ENCODE results near the gene VWCE. TPM values are rescaled to one million over a fixed set of nuclear protein-coding genes. Genes with fewer than 3 reads are reported as not detected.
"Not testable (repeated sequence)": the region's sequence is repeated elsewhere in the genome, so short reads cannot be mapped to it uniquely, and the experiment has no call there.

VWCE gene
- total RNA-seq, 1 donor from 2014 or later = 20.0 TPM

GRCh38 chr11:61256710-61257482, 38.2 kb downstream of the VWCE start:
- Mint-ChIP-seq H3K4me1 (ENCODE audit: unreplicated experiment) (no peaks in the 10 kb centered on the region), H3K36me3 (no peaks in the 10 kb centered on the region), H3K9me3 (no peaks in the 10 kb centered on the region), H3K4me3 (no peak overlapping the region), H3K27ac (no peak overlapping the region), H3K27me3 (no peaks in the 10 kb centered on the region)
- TF ChIP-seq, protein P1, sequence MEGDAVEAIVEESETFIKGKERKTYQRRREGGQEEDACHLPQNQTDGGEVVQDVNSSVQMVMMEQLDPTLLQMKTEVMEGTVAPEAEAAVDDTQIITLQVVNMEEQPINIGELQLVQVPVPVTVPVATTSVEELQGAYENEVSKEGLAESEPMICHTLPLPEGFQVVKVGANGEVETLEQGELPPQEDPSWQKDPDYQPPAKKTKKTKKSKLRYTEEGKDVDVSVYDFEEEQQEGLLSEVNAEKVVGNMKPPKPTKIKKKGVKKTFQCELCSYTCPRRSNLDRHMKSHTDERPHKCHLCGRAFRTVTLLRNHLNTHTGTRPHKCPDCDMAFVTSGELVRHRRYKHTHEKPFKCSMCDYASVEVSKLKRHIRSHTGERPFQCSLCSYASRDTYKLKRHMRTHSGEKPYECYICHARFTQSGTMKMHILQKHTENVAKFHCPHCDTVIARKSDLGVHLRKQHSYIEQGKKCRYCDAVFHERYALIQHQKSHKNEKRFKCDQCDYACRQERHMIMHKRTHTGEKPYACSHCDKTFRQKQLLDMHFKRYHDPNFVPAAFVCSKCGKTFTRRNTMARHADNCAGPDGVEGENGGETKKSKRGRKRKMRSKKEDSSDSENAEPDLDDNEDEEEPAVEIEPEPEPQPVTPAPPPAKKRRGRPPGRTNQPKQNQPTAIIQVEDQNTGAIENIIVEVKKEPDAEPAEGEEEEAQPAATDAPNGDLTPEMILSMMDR (conservative IDR thresholded peaks at IDR 0.05) = no peak
- DNase-seq (ENCODE audit: extremely low spot score, unreplicated experiment) = no peak

DNA sequence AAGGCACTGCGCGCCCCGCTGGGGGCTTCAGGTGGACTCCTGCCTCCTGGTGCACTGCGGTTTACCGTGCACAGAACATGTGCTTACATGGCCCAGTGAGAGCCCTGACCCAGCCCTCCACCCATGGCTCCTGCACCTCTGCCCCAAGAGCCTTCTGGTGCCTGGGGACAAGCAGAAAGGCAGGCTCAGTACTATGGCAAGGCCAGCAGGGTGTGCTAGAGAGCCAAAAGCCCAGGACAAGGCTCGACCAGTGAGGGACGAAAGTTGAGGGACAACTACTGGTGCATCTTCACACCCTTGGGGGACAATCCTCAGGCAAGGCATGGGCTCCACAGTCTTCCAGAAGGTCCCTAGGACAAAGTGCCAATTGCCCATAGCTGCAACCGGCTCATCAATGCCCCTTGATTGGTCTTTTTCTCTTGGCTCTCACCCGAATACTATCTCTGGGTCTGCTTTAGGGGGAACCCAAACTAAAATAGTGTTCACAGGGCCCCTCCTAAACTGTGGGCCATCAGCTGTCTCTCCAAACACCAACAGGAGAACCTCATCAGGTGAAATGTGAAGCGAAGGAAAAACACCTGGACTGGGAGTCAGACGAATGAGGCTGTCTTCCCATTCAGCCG, 40.6 kb downstream of the VWCE start:
- TF ChIP-seq, protein P1 (conservative IDR thresholded peaks at IDR 0.05) = peak; percentile 86
- H3K27me3 Mint-ChIP-seq = no peaks in the 10 kb centered on the region
- no peaks in the 10 kb centered on the region for H3K9me3 Mint-ChIP-seq
- H3K27ac Mint-ChIP-seq = no peak overlapping the region
- H3K36me3 Mint-ChIP-seq = no peaks in the 10 kb centered on the region
- no peak for DNase-seq (ENCODE audit: extremely low spot score, unreplicated experiment)
- H3K4me1 Mint-ChIP-seq (ENCODE audit: unreplicated experiment) = no peaks in the 10 kb centered on the region
- H3K4me3 Mint-ChIP-seq = no peak overlapping the region

GRCh38 chr11:61252332-61252731, 42.8 kb downstream of the VWCE start:
- not testable (repeated sequence) for DNase-seq (ENCODE audit: extremely low spot score, unreplicated experiment); H3K4me1 Mint-ChIP-seq (ENCODE audit: unreplicated experiment); H3K9me3 Mint-ChIP-seq; H3K4me3 Mint-ChIP-seq; H3K36me3 Mint-ChIP-seq; H3K27me3 Mint-ChIP-seq; H3K27ac Mint-ChIP-seq

DNA sequence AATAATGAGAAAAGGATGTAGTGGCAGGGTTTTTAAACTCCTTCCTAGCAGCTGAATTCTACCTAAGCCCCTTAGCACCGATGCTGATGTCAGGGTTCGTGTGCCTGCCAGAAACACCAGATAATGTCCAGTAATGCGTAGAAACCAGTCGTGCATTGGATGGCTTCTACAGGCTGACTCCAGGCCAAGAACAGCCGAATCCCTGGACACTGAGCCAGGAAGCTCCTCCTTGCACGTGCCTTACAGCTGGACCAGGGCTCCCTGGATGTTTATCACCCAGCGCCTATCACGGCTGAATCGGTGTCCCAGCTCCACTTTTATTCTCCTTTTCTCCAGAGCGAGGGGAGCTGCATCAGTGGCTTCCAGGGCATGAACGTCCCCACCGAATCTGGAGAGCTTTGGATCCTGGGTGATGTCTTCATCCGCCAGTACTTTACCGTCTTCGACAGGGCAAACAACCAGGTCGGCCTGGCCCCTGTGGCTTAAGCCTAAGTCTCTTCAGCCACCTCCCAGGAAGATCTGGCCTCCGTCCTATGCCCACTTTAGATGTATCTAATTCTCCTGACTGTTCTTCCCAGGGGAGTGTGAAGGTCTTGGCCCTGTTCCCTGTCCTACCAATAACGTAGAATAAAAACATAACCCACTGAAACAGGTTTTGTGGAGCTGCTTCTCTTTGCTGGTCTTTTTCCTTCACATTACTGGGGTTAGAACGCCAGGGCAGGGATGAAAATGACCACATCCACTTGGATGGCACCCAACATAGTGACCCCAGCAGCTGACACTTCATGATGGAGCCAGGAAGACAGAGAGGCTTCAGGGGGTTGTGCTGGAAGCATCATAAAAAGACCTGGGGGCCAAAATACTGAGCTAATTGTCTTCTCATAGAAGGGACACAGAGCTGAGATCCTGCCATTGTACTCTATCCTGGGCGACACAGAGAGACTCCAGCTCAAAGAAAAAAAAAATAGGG, 44.0 kb downstream of the VWCE start:
- not testable (repeated sequence) for H3K4me1 Mint-ChIP-seq (ENCODE audit: unreplicated experiment); H3K9me3 Mint-ChIP-seq; DNase-seq (ENCODE audit: extremely low spot score, unreplicated experiment); H3K4me3 Mint-ChIP-seq; H3K27me3 Mint-ChIP-seq; H3K27ac Mint-ChIP-seq; H3K36me3 Mint-ChIP-seq

DNA sequence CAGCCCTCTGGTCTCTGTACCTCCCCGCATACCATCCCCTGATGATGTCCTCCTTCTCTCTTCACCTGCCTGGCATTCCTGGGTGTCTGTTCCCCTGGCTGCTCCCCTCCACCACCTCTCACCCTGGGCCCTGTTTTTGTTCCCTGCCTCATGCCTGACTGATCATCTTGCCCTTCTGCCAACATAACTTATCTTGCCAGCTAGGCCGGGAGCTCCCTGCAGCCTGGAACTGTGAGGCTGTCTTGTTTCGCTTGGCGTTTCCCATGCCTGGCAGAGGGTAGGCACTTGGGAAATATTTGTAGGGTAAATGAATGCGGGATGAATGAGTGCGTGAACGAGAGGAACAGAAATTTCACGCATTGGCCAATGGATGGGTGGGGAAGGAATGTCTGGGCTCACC, 45.9 kb downstream of the VWCE start:
- not testable (repeated sequence) for H3K4me3 Mint-ChIP-seq; H3K27me3 Mint-ChIP-seq; H3K9me3 Mint-ChIP-seq; H3K36me3 Mint-ChIP-seq; H3K27ac Mint-ChIP-seq; H3K4me1 Mint-ChIP-seq (ENCODE audit: unreplicated experiment); DNase-seq (ENCODE audit: extremely low spot score, unreplicated experiment)

- not testable (repeated sequence) for H3K27ac Mint-ChIP-seq; H3K36me3 Mint-ChIP-seq; DNase-seq (ENCODE audit: extremely low spot score, unreplicated experiment); H3K27me3 Mint-ChIP-seq; H3K4me1 Mint-ChIP-seq (ENCODE audit: unreplicated experiment); H3K4me3 Mint-ChIP-seq; H3K9me3 Mint-ChIP-seq
These were observed 47.0 kb downstream of the VWCE start for GRCh38 chr11:61248071-61248470.

DNA sequence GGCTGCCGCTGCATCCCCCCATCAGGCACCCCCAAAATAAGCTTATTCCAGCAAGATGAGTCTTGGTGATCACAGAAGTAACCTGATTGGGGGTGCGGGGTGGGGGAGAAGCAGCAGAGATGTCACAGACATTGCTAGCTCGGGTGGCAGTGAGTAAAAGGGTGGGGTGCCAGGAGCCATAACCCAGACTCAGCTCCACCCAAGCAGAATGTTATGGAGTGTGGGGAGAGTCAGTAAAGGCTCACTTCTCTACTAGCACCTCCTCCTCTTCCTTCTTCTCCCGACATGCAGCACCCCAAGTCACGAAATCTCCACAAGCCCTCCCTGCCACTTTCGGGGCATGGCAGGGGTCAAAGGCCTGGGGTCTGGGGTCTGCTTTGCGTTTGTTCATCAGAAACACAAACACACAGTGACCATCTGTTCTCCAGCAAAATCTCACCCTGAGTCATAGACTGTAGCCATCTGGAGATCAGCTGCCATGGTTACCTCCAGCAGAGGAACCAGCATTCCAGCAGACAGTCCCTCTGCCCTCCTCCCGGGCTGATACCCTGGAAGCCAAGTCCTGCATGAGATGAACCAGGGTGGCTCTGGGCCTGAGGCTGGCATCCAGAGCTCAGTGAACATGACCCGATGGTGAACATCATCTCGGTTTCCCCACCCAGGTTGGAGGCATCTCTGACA, 49.7 kb downstream of the VWCE start:
- not testable (repeated sequence) for H3K4me1 Mint-ChIP-seq (ENCODE audit: unreplicated experiment); H3K36me3 Mint-ChIP-seq; H3K27ac Mint-ChIP-seq; H3K27me3 Mint-ChIP-seq; H3K9me3 Mint-ChIP-seq; H3K4me3 Mint-ChIP-seq; DNase-seq (ENCODE audit: extremely low spot score, unreplicated experiment)

- not testable (repeated sequence) for H3K36me3 Mint-ChIP-seq, H3K27ac Mint-ChIP-seq
These were observed 53.6 kb downstream of the VWCE start for GRCh38 chr11:61241526-61241925.

GRCh38 chr11:61240875-61241274, 54.2 kb downstream of the VWCE start, which contains the start of gene PGA5:
TSS of gene PGA5 (plus strand) at chr11:61241175. CDS start at chr11:61241227, 52 bp downstream.
- not testable (repeated sequence) for H3K27ac Mint-ChIP-seq, H3K36me3 Mint-ChIP-seq

More at GRCh38 chr11:61241526-61241925, 53.6 kb downstream of the VWCE start:
- not testable (repeated sequence) for DNase-seq (ENCODE audit: extremely low spot score, unreplicated experiment); H3K4me1 Mint-ChIP-seq (ENCODE audit: unreplicated experiment); H3K9me3 Mint-ChIP-seq; H3K27me3 Mint-ChIP-seq; H3K4me3 Mint-ChIP-seq

DNA sequence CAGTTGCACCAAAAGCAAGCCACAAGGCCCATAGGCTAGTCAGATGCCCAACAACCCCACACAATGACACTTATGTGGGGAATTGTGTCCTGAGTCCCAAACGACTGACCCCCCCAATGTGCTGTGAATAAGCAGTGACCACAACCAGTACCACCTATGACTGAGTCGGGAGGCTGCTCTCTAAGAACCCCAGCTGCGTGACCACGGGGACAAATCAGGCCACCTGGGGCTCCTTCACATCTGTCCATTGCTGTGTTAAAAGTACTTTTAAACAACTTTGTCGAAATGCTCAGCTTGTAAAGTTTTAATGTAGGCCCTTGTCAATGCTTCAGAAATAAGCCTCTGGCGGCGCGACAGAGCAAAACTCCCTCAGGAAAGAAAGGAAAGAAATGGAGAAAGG, 54.8 kb downstream of the VWCE start:
- not testable (repeated sequence) for H3K36me3 Mint-ChIP-seq; H3K27ac Mint-ChIP-seq; H3K4me3 Mint-ChIP-seq; H3K4me1 Mint-ChIP-seq (ENCODE audit: unreplicated experiment); DNase-seq (ENCODE audit: extremely low spot score, unreplicated experiment); H3K9me3 Mint-ChIP-seq; H3K27me3 Mint-ChIP-seq

More at GRCh38 chr11:61240875-61241274, 54.2 kb downstream of the VWCE start, which contains the start of gene PGA5:
- not testable (repeated sequence) for H3K9me3 Mint-ChIP-seq; H3K4me3 Mint-ChIP-seq; H3K4me1 Mint-ChIP-seq (ENCODE audit: unreplicated experiment); H3K27me3 Mint-ChIP-seq; DNase-seq (ENCODE audit: extremely low spot score, unreplicated experiment)

GRCh38 chr11:61237130-61237529, 58.0 kb downstream of the VWCE start:
- not testable (repeated sequence) for H3K27ac Mint-ChIP-seq; DNase-seq (ENCODE audit: extremely low spot score, unreplicated experiment); H3K36me3 Mint-ChIP-seq; H3K4me3 Mint-ChIP-seq; H3K9me3 Mint-ChIP-seq; H3K4me1 Mint-ChIP-seq (ENCODE audit: unreplicated experiment); H3K27me3 Mint-ChIP-seq
